HG03095 (cell line): ENCODE measurements around the gene HEATR3.
A peak's percentile ranks its signal among the peaks of the same experiment; 100 is the strongest.

Experiments used
- ATAC-seq: cut with Tn5 transposase; IDR thresholded peaks from one replicate; pipeline ENCODE4 v1.9.1; 2021; ENCODE audit warnings: moderate library complexity; ENCODE audit not compliant: unreplicated experiment

HEATR3 gene

DNA sequence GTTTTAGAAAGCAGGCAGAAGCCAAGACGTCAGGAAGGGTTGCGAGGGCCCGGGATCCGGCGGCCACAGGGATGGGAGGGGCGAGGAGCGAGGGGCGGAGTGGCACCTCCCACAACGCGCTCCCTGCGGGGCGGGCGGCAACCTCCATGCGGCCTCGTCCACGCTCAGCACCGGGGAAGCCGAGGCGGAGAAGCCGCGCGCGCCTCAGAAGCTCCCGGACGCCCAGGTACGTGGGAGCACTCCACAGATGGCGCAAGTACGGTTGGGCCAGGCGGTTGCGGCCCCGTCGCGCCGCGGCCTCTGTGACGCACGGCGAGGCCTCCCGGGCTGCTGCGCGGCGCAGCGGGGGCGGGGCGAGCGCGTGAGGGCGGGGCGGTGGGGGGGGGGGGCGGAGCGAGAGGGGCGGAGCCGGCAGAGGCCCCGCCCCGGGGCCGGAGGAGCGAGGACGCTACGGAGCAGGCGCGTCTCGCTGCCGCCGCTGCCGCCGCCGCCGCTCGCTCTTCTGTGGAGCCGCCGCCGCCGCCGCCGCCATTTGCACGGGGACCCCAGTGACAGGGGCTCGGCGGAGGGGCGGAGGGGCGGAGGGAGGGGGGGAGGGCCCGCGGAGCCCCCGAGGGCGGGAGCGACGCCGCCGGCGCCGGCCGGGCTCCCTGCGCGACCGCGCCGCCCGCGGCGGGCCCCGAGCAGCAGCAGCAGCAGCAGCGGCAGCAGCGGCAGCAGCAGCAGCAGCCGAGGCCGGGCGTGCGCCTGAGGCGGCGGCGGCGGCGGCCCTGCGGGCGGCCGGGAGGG lies 87.2 kb downstream of the HEATR3 start, which contains the start of gene TENT4B:
TENT4B (plus strand) TSS at position 500 of the 789 bp plus-strand sequence. CDS start 316 bp downstream, outside the sequence.
- peak; percentile 74 for ATAC-seq

DNA sequence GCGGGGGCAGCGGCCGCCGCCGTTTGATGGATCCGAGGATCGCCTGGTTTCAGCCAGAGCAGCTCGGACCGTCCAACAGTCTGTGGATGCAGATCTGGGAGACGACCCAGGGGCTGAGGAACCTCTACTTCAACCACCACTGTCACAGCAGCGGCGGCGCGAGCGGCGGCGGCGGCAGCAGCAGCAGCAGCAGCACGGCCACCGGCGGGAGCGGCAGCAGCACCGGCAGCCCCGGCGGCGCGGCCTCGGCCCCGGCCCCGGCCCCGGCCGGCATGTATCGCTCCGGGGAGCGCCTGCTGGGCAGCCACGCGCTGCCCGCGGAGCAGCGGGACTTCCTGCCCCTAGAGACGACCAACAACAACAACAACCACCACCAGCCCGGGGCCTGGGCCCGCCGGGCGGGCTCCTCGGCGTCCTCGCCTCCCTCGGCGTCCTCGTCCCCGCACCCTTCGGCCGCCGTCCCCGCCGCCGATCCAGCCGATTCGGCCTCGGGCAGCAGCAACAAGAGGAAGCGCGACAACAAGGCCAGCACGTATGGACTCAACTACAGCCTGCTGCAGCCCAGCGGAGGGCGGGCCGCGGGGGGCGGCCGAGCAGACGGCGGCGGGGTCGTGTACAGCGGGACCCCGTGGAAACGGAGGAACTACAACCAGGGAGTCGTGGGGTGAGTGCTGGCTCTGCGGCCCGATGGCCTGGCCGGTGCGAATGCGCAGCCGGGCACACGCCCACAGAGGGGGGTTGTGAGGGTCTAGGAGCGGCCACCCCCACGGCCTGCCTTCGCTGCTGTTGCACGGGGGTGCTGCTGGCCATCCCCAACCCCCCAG lies 88.0 kb downstream of the HEATR3 start:
- ATAC-seq: no peak

DNA sequence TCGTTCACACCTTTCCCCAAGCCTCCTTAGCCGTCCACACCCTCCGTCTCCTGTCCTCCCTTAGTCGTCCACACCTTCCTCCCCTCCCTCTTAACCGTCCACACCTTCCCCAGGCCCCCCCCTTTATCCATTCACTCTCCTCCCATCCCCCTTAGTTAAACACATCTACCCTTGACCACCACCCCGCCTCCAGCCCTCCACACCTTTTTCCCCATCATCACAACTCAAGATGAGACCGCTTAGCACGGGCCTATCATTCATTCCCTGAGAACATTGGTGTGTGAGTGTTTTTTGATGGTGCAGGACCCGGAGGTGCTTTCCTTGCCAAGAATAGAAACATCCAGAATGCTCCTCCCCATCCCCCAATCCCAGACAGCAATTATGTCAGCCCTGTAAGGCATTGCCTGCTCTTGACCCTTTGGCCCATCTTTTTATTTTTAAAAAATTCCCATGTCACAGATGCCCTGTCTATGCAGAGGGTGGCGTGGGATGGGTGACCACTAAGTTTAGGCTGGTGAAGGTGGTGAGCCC lies 88.7 kb downstream of the HEATR3 start:
- ATAC-seq: no peak

DNA sequence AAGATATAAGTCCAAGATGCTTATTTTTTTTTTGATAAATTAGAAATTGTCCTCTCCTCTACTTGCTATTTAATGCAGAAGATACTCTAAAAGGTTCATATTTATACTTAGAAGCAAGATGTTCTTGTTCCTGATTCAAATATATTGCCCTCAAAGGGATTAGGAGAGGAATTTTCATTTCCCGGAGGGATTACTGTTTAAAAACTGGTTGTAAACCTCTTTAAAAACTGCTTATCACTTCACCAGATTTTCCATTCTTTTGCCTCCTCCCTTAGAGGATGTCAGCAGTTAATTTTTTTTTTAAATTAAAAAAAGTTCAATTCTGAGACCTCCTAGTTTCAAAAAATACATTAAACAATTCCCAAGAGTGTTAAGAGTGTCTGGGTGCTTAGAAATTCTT lies 90.2 kb downstream of the HEATR3 start:
- ATAC-seq: no peak
